HEK293T (cell line): ENCODE measurements around the gene KYAT1.
"Not testable (repeated sequence)": the region's sequence is repeated elsewhere in the genome, so short reads cannot be mapped to it uniquely, and the experiment has no call there.

Experiments
- FOXM1 ChIP-seq: fragments of 450-650 bp; IDR thresholded peaks from 2 replicates; pipeline ENCODE4 v1.6.1; 2017; ENCODE audit warnings: mild to moderate bottlenecking, borderline replicate concordance
- ZNF384 ChIP-seq: fragments of 450-650 bp; IDR thresholded peaks from 2 replicates; pipeline ENCODE4 v1.6.1; 2016

- TF ChIP-seq ZNF384, FOXM1: not testable (repeated sequence)
These were observed 38.6 kb downstream of the KYAT1 start for GRCh38 chr9:128843171-128843570.
